ENCODE measurements around the gene DAZAP1.

DNA sequence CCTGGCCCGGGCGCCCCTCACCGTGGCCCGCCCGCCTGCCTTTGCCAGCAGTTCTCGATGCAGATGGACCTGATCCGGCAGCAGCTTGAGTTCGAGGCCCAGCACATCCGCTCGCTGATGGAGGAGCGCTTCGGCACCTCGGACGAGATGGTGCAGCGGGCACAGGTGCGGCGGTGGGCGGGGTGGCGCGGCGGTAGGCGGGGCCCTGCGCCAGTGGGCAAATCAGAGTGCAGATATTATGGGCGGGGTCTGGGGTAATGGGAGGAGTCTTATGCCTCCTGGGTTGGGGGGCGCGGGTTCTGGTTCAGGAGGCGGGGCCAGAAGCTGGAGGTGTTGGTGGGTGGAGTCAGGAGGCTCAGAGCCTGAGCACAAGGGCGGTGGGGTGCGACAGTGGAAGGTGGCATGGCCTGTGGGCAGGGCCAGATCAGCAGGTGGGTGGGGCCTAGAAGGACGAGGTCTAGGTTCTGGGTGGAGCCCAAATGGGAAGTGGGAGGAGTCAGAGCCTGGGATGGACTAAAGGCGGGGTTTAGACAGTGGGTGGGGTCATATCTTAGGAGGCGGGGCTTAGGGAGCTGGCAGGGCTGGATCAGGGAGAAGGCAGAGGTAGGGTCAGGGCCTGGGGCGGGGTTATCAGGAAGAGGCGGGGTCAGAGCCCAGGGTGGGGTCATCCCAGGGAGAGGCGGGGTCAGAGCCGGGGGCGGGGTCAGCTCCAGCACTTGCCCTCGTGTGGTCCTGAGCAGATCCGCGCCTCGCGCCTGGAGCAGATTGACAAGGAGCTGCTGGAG is 48.1 kb downstream of the DAZAP1 start:
- TF ChIP-seq SUZ12 (IDR thresholded peaks at IDR 0.05) (no peak), CTBP1 (IDR thresholded peaks at IDR 0.05; ENCODE audit: borderline replicate concordance) (no peak), FOXM1 (IDR thresholded peaks at IDR 0.05; ENCODE audit: borderline replicate concordance) (no peak), SP1 (IDR thresholded peaks at IDR 0.05) (no peak), ELF4 (IDR thresholded peaks at IDR 0.05) (no peak), FOXK2 (IDR thresholded peaks at IDR 0.05) (no peak), BHLHE40 (IDR thresholded peaks at IDR 0.05; ENCODE audit: borderline replicate concordance) (no peak), LEF1 (IDR thresholded peaks at IDR 0.05; ENCODE audit: borderline replicate concordance) (no peak)
- TF ChIP-seq, protein P1, sequence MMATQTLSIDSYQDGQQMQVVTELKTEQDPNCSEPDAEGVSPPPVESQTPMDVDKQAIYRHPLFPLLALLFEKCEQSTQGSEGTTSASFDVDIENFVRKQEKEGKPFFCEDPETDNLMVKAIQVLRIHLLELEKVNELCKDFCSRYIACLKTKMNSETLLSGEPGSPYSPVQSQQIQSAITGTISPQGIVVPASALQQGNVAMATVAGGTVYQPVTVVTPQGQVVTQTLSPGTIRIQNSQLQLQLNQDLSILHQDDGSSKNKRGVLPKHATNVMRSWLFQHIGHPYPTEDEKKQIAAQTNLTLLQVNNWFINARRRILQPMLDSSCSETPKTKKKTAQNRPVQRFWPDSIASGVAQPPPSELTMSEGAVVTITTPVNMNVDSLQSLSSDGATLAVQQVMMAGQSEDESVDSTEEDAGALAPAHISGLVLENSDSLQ (IDR thresholded peaks at IDR 0.05) = no peak; the same call in 1 of the 2 replicates

All from HEK293T (cell line).